Measurements from ENCODE around the gene FAM20B. TPM values are rescaled to one million over a fixed set of nuclear protein-coding genes. Genes with fewer than 3 reads are reported as not detected.

The FAM20B gene
- total RNA-seq, 1 donor from 2014 or later: 39.5 TPM

- TF ChIP-seq CTCF (IDR thresholded peaks at IDR 0.05; ENCODE audit: insufficient read depth, low read length, severe bottlenecking): no peak
- Histone ChIP-seq H3K4me3 (ENCODE audit: low read depth, low read length) (no peak overlapping the region), H3K36me3 (ENCODE audit: control insufficient read depth, insufficient read depth, low read length) (peaks cover 16% of the 10 kb centered on the region), H3K27me3 (ENCODE audit: control insufficient read depth, insufficient read depth, low read length) (no peaks in the 10 kb centered on the region)
- DNase-seq (ENCODE audit: low read depth) (no peak), FAIRE-seq (no peak)
Observed at GRCh38 chr1:179115181-179115580, 89.5 kb downstream of the FAM20B start.

- no peak for FAIRE-seq
- H3K4me3 ChIP-seq (ENCODE audit: low read depth, low read length): no peak overlapping the region
- no peaks in the 10 kb centered on the region for H3K27me3 ChIP-seq (ENCODE audit: control insufficient read depth, insufficient read depth, low read length)
- peaks cover 13% of the 10 kb centered on the region for H3K36me3 ChIP-seq (ENCODE audit: control insufficient read depth, insufficient read depth, low read length)
- TF ChIP-seq CTCF (IDR thresholded peaks at IDR 0.05; ENCODE audit: insufficient read depth, low read length, severe bottlenecking): no peak
- DNase-seq (ENCODE audit: low read depth): no peak
Observed at GRCh38 chr1:179119513-179119912, 93.8 kb downstream of the FAM20B start.

- TF ChIP-seq CTCF (IDR thresholded peaks at IDR 0.05; ENCODE audit: insufficient read depth, low read length, severe bottlenecking): no peak
- DNase-seq (ENCODE audit: low read depth): no peak
- Histone ChIP-seq H3K4me3 (ENCODE audit: low read depth, low read length) (no peak overlapping the region), H3K36me3 (ENCODE audit: control insufficient read depth, insufficient read depth, low read length) (peaks cover 13% of the 10 kb centered on the region), H3K27me3 (ENCODE audit: control insufficient read depth, insufficient read depth, low read length) (no peaks in the 10 kb centered on the region)
- no peak for FAIRE-seq
Observed at GRCh38 chr1:179120736-179121135, 95.0 kb downstream of the FAM20B start.

- FAIRE-seq (no peak), DNase-seq (ENCODE audit: low read depth) (peak; percentile 26)
- H3K4me3 ChIP-seq (ENCODE audit: low read depth, low read length): no peak overlapping the region
- no peaks in the 10 kb centered on the region for H3K27me3 ChIP-seq (ENCODE audit: control insufficient read depth, insufficient read depth, low read length)
- peaks cover 14% of the 10 kb centered on the region for H3K36me3 ChIP-seq (ENCODE audit: control insufficient read depth, insufficient read depth, low read length)
- peak; percentile 62 for TF ChIP-seq CTCF (IDR thresholded peaks at IDR 0.05; ENCODE audit: insufficient read depth, low read length, severe bottlenecking)
Observed at GRCh38 chr1:179121159-179121938, 95.7 kb downstream of the FAM20B start.

- no peaks in the 10 kb centered on the region for H3K27me3 ChIP-seq (ENCODE audit: control insufficient read depth, insufficient read depth, low read length)
- peak; percentile 64 for DNase-seq (ENCODE audit: low read depth)
- no peak overlapping the region for H3K4me3 ChIP-seq (ENCODE audit: low read depth, low read length)
- no peak for TF ChIP-seq CTCF (IDR thresholded peaks at IDR 0.05; ENCODE audit: insufficient read depth, low read length, severe bottlenecking)
- FAIRE-seq: no peak
- peaks cover 7% of the 10 kb centered on the region for H3K36me3 ChIP-seq (ENCODE audit: control insufficient read depth, insufficient read depth, low read length)
Observed at GRCh38 chr1:179124873-179125272, 99.2 kb downstream of the FAM20B start.

Other genes with a start within 250 kb of the FAM20B start
- gene ANGPTL1, start 154.8 kb upstream of the FAM20B start, total RNA-seq: not detected in 2 replicates
- gene TOR3A, start 56.2 kb downstream of the FAM20B start, total RNA-seq: 14.0 and 17.0 TPM in 2 replicates
- 21.8 and 35.8 TPM in 2 replicates for gene ABL2, start 203.8 kb downstream of the FAM20B start, total RNA-seq

All from bronchial epithelial cell (primary cell).